ENCODE results near the gene PEX19.

DNA sequence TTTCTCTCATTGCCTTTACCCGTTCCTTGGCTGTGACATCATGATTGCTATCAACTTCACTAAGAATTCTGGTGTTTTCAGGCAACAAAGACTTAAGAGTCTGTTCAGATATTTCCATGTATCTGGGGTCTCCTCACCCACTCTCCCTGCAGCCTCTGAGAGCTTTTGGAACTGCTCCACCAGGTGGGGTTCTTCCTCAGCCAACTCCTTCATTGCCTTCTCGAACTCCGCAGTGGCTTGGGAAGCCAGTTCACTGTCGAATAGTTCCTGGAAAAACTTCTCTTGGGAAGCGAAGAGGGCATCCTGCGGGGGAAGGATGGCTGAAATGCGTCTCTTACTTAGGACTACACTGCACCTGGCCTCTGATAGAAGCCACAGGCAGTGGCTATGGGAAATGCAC lies 2.1 kb downstream of the PEX19 start:
- TF ChIP-seq POLR2A (IDR thresholded peaks at IDR 0.05): no peak
- TF ChIP-seq, protein P1, sequence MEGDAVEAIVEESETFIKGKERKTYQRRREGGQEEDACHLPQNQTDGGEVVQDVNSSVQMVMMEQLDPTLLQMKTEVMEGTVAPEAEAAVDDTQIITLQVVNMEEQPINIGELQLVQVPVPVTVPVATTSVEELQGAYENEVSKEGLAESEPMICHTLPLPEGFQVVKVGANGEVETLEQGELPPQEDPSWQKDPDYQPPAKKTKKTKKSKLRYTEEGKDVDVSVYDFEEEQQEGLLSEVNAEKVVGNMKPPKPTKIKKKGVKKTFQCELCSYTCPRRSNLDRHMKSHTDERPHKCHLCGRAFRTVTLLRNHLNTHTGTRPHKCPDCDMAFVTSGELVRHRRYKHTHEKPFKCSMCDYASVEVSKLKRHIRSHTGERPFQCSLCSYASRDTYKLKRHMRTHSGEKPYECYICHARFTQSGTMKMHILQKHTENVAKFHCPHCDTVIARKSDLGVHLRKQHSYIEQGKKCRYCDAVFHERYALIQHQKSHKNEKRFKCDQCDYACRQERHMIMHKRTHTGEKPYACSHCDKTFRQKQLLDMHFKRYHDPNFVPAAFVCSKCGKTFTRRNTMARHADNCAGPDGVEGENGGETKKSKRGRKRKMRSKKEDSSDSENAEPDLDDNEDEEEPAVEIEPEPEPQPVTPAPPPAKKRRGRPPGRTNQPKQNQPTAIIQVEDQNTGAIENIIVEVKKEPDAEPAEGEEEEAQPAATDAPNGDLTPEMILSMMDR (IDR thresholded peaks at IDR 0.05 in 4 of 5, conservative IDR thresholded peaks at IDR 0.05 in 1 of 5): no peak
